VCaP (cell line): Measurements from ENCODE around the gene GPR171.
"Not testable (repeated sequence)": the region's sequence is repeated elsewhere in the genome, so short reads cannot be mapped to it uniquely, and the experiment has no call there.

Source experiments
- H3K27ac ChIP-seq: fragments of 450-650 bp; 2 replicates; pipeline ENCODE4 v1.5.1; 2017
- TF ChIP-seq, protein P1 (sequence below): fragments of 450-650 bp; conservative IDR thresholded peaks from 2 replicates; pipeline ENCODE4 v1.5.1; 2017; ENCODE audit warnings: mild to moderate bottlenecking, moderate library complexity

Gene GPR171, protein sequence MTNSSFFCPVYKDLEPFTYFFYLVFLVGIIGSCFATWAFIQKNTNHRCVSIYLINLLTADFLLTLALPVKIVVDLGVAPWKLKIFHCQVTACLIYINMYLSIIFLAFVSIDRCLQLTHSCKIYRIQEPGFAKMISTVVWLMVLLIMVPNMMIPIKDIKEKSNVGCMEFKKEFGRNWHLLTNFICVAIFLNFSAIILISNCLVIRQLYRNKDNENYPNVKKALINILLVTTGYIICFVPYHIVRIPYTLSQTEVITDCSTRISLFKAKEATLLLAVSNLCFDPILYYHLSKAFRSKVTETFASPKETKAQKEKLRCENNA

DNA sequence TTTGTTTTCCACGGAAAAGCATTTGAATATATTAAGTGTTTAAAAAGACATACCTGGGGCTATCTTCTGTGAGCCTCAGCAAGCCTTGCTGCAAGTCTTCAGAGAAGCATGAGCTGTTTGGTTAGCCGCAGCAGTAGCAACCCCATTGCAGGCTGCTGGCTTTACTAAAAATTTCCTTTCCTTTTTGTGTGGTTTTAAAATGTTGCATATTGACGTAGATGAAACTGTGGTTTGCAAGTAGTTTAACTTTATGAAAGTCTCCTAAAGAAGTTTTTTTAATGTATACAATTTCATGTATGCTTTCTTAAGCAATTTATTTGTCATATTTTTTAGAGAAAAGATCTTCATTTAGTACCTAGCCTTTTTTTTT is at the start of gene GPR171:
Gene GPR171 (minus strand): TSS at position 166 of the 370 bp plus-strand sequence. CDS start 3,830 bp downstream, outside the sequence.
- H3K27ac ChIP-seq: no peak within 1 kb of the TSS
- TF ChIP-seq, protein P1, sequence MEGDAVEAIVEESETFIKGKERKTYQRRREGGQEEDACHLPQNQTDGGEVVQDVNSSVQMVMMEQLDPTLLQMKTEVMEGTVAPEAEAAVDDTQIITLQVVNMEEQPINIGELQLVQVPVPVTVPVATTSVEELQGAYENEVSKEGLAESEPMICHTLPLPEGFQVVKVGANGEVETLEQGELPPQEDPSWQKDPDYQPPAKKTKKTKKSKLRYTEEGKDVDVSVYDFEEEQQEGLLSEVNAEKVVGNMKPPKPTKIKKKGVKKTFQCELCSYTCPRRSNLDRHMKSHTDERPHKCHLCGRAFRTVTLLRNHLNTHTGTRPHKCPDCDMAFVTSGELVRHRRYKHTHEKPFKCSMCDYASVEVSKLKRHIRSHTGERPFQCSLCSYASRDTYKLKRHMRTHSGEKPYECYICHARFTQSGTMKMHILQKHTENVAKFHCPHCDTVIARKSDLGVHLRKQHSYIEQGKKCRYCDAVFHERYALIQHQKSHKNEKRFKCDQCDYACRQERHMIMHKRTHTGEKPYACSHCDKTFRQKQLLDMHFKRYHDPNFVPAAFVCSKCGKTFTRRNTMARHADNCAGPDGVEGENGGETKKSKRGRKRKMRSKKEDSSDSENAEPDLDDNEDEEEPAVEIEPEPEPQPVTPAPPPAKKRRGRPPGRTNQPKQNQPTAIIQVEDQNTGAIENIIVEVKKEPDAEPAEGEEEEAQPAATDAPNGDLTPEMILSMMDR: no peak

GRCh38 chr3:151248772-151249337 is 45.8 kb upstream of the GPR171 start:
- TF ChIP-seq, protein P1: no peak

GRCh38 chr3:151242006-151242405 is 39.0 kb upstream of the GPR171 start:
- H3K27ac ChIP-seq: not testable (repeated sequence)

More at GRCh38 chr3:151248772-151249337, 45.8 kb upstream of the GPR171 start:
- no peak overlapping the region for H3K27ac ChIP-seq

GRCh38 chr3:151236736-151237135 is 33.7 kb upstream of the GPR171 start:
- TF ChIP-seq, protein P1: no peak
- no peak overlapping the region for H3K27ac ChIP-seq

GRCh38 chr3:151236316-151236715 is 33.3 kb upstream of the GPR171 start:
- H3K27ac ChIP-seq: no peak overlapping the region
- TF ChIP-seq, protein P1: no peak

DNA sequence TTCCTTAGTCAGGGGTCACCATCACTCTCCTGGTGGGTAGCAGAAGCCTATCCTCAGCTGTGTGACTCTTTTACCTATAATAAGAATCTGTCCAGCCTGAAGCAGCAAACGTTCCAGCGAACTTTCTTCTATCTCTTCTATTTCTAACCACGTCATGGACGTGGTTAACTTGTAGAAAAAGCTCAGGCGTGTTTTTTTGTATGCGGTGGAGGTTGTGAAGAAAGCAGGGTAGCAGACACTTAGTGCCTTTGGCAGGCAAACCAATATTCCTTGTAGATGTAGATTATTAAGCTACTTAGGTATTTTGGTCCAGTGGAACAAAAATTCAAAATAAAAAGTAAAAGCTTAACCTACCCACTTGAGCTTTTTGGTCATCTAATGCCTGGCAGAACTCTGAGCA is 31.8 kb upstream of the GPR171 start:
- no peak overlapping the region for H3K27ac ChIP-seq
- TF ChIP-seq, protein P1: no peak

DNA sequence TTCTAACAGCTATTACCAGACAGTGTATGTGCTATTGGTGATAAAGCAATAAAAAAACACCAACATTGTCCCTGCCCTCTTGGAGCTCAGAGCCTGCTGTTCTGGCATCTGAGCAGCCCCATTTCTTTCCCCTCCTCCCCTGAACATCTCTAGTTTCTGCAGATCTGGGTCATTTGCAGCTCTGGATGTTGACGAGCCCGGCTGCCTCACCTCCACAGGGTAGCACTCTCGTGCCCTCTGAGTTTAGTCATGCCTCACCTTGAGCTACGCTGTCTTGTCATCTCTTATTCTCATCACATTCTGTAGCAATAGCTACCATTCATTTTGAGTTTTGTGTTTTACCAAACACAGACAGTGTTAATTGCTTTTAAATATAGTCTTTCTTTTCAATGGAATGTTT is 30.0 kb upstream of the GPR171 start:
- no peak overlapping the region for H3K27ac ChIP-seq
- TF ChIP-seq, protein P1: no peak

DNA sequence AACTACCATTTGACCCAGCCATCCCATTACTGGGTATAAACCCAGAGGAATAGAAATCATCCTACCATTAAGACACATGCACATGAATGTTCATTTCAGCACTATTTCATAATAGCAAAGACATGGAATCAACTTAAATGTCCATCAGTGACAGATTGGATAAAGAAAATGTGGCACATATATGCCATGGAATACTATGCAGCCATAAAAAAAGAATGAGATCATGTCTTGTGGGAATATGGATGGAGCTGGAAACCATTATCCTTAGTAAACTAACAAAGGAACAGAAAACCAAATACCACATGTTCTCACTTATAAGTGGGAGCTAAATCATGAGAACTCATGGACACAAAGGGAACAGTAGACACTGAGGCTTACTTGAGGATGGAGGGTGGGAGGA is 29.4 kb upstream of the GPR171 start:
- not testable (repeated sequence) for H3K27ac ChIP-seq
